Activated B cell treated with CpG ODN at 0.5 μM for 24 hours (primary cell): ENCODE data around the gene C20orf96. TPM values are rescaled to one million over a fixed set of nuclear protein-coding genes. Genes with fewer than 3 reads are reported as not detected.

Experiments
- ATAC-seq: fragments of 200-7000 bp; cut with Tn5 transposase; one replicate; pipeline ENCODE4 v1.10.0; 2021; ENCODE audit warnings: low read depth, mild to moderate bottlenecking, moderate library complexity
- CTCF ChIA-PET: fragments of 350-600 bp; sonication (Branson Sonifier 250); formaldehyde crosslinking; loops from one replicate; lab custom pipeline; 2021; ENCODE audit warnings: antibody characterized with exemption; lab: Charles Lee
- POLR2A ChIA-PET: fragments of 350-600 bp; sonication (Branson Sonifier 250); formaldehyde crosslinking; loops from one replicate; lab custom pipeline; 2021; ENCODE audit warnings: antibody characterized with exemption; lab: Charles Lee
- DNase-seq: peaks from one replicate; pipeline ENCODE4 v3.0.0; 2022
- H3K27ac Mint-ChIP-seq: one replicate; pipeline ENCODE4 v1.8.0; 2020; ENCODE audit warnings: mixed read lengths
- H3K27me3 Mint-ChIP-seq: one replicate; pipeline ENCODE4 v1.8.0; 2021; ENCODE audit warnings: mixed read lengths
- H3K36me3 Mint-ChIP-seq: one replicate; pipeline ENCODE4 v1.8.0; 2021; ENCODE audit warnings: low read depth, mixed read lengths
- H3K4me1 Mint-ChIP-seq: one replicate; pipeline ENCODE4 v1.8.0; 2021; ENCODE audit warnings: mixed read lengths
- H3K4me3 Mint-ChIP-seq: one replicate; pipeline ENCODE4 v1.8.0; 2020; ENCODE audit warnings: mild to moderate bottlenecking, mixed read lengths
- H3K9me3 Mint-ChIP-seq: one replicate; pipeline ENCODE4 v1.8.0; 2020; ENCODE audit warnings: mixed read lengths
- CTCF ChIP-seq: fragments of 200-600 bp; IDR thresholded peaks from one replicate; pipeline ENCODE4 v1.8.0; 2022; ENCODE audit warnings: antibody characterized with exemption, mild to moderate bottlenecking
- intact Hi-C: fragments of 100-400 bp; cut with micrococcal nuclease; formaldehyde crosslinking; loops from one replicate; pipeline ENCODE4 v1.15.1; 2024
- total RNA-seq: library from RNA; stranded (reverse); gene quantifications from 2 replicates; pipeline ENCODE4 v1.2.3, GENCODE V29; 2022

C20orf96 gene
- total RNA-seq, 1 donor from 2014 or later, result 5.5 TPM

- ChIA-PET CTCF (no interaction called here), POLR2A (interaction anchor here (0.7 kb wide), 1 partner anchor 15 kb away, joined by 3 read pairs; no protein-coding TSS in a partner anchor)
- no peaks in the 10 kb centered on the region for H3K9me3 Mint-ChIP-seq
- H3K4me1 Mint-ChIP-seq, result peaks cover 18% of the 10 kb centered on the region
- no peaks in the 10 kb centered on the region for H3K27me3 Mint-ChIP-seq
- intact Hi-C loops, result no loop called here
- H3K4me3 Mint-ChIP-seq, result no peak overlapping the region
- H3K36me3 Mint-ChIP-seq, result no peaks in the 10 kb centered on the region
- no peak overlapping the region for H3K27ac Mint-ChIP-seq
- no peak for ATAC-seq
- no peak for DNase-seq
- no peak for TF ChIP-seq CTCF
These were observed 23.4 kb upstream of the C20orf96 start for GRCh38 chr20:313948-314347.

GRCh38 chr20:313402-313801 lies 22.9 kb upstream of the C20orf96 start:
- H3K9me3 Mint-ChIP-seq, result no peaks in the 10 kb centered on the region
- H3K36me3 Mint-ChIP-seq, result no peaks in the 10 kb centered on the region
- TF ChIP-seq CTCF, result no peak
- no peaks in the 10 kb centered on the region for H3K27me3 Mint-ChIP-seq
- H3K4me1 Mint-ChIP-seq, result peaks cover 18% of the 10 kb centered on the region
- CTCF ChIA-PET, result no interaction called here
- intact Hi-C loops, result no loop called here
- no peak overlapping the region for H3K4me3 Mint-ChIP-seq
- DNase-seq (no peak), ATAC-seq (no peak)
- H3K27ac Mint-ChIP-seq, result no peak overlapping the region
- POLR2A ChIA-PET, result interaction anchor here (0.7 kb wide), 1 partner anchor 13 kb away, joined by 5 read pairs; no protein-coding TSS in a partner anchor

- Mint-ChIP-seq H3K4me1 (peaks cover 18% of the 10 kb centered on the region), H3K9me3 (no peaks in the 10 kb centered on the region), H3K4me3 (no peak overlapping the region), H3K36me3 (no peaks in the 10 kb centered on the region), H3K27ac (no peak overlapping the region), H3K27me3 (no peaks in the 10 kb centered on the region)
- DNase-seq (no peak), ATAC-seq (no peak)
- intact Hi-C loops, result no loop called here
- no peak for TF ChIP-seq CTCF
- ChIA-PET CTCF (no interaction called here), POLR2A (interaction anchor here (0.7 kb wide), 1 partner anchor 12 kb away, joined by 5 read pairs; no protein-coding TSS in a partner anchor)
These were observed 22.3 kb upstream of the C20orf96 start for GRCh38 chr20:312866-313265.

GRCh38 chr20:312067-312466 lies 21.5 kb upstream of the C20orf96 start:
- no peak overlapping the region for H3K27ac Mint-ChIP-seq
- peaks cover 18% of the 10 kb centered on the region for H3K4me1 Mint-ChIP-seq
- H3K27me3 Mint-ChIP-seq, result no peaks in the 10 kb centered on the region
- H3K4me3 Mint-ChIP-seq, result no peak overlapping the region
- H3K9me3 Mint-ChIP-seq, result no peaks in the 10 kb centered on the region
- intact Hi-C loops, result no loop called here
- ChIA-PET POLR2A (interaction anchor here (1.1 kb wide), 1 partner anchor 13 kb away, joined by 3 read pairs; the partner anchor contains the start of gene SOX12), CTCF (no interaction called here)
- DNase-seq (no peak), ATAC-seq (no peak)
- no peaks in the 10 kb centered on the region for H3K36me3 Mint-ChIP-seq
- no peak for TF ChIP-seq CTCF

GRCh38 chr20:311609-312008 lies 21.1 kb upstream of the C20orf96 start:
- CTCF ChIA-PET, result no interaction called here
- H3K27me3 Mint-ChIP-seq, result no peaks in the 10 kb centered on the region
- no peak overlapping the region for H3K27ac Mint-ChIP-seq
- DNase-seq (no peak), ATAC-seq (no peak)
- no peak overlapping the region for H3K4me3 Mint-ChIP-seq
- H3K4me1 Mint-ChIP-seq, result peaks cover 18% of the 10 kb centered on the region
- TF ChIP-seq CTCF, result no peak
- POLR2A ChIA-PET, result interaction anchor here (1.1 kb wide), 1 partner anchor 13 kb away, joined by 3 read pairs; the partner anchor contains the start of gene SOX12
- intact Hi-C loops, result no loop called here
- H3K36me3 Mint-ChIP-seq, result no peaks in the 10 kb centered on the region
- no peaks in the 10 kb centered on the region for H3K9me3 Mint-ChIP-seq
